DND-41 (cell line): ENCODE measurements around the gene ZFP28.
A peak's percentile ranks its signal among the peaks of the same experiment; 100 is the strongest.

ENCODE experiments used
- ATAC-seq: fragments of 200-7000 bp; cut with Tn5 transposase; 3 replicates; pipeline ENCODE4 v1.9.1; 2021; ENCODE audit warnings: low read depth; ENCODE audit not compliant: insufficient read depth
- DNase-seq: peaks from one replicate; pipeline ENCODE4 v3.0.0-alpha.2; 2020
- H2AFZ ChIP-seq: 2 replicates; pipeline ENCODE4 v1.6.0; 2012; ENCODE audit warnings: low read depth, low read length
- H3K27ac ChIP-seq: 2 replicates; pipeline ENCODE4 v1.5.1; 2012; ENCODE audit warnings: low read length, inconsistent platforms
- H3K27me3 ChIP-seq: fragments of 200-600 bp; sonication (generic); 2 replicates; pipeline ENCODE4 v1.6.0; 2012; ENCODE audit warnings: low read length, mild to moderate bottlenecking, inconsistent platforms; ENCODE audit not compliant: insufficient read depth, poor library complexity
- H3K36me3 ChIP-seq: 2 replicates; pipeline ENCODE4 v1.5.1; 2012; ENCODE audit warnings: low read length, inconsistent platforms; ENCODE audit not compliant: insufficient read depth
- H3K4me1 ChIP-seq: 2 replicates; pipeline ENCODE4 v1.5.1; 2012; ENCODE audit warnings: mild to moderate bottlenecking, low read length; ENCODE audit not compliant: insufficient read depth
- H3K4me2 ChIP-seq: 2 replicates; pipeline ENCODE4 v1.6.0; 2012; ENCODE audit warnings: mild to moderate bottlenecking, moderate library complexity, low read length, inconsistent platforms; ENCODE audit not compliant: insufficient read depth
- H3K4me3 ChIP-seq, 2 experiments: fragments of 200-600 bp in 1 of 2; shearing (Covaris generic) in 1 of 2; 2 replicates each; pipeline ENCODE4 v1.5.1; 2012 to 2016; ENCODE audit warnings: inconsistent platforms in 2 of 2, low read length in 2 of 2, mild to moderate bottlenecking in 2 of 2, low read depth in 1 of 2, moderate library complexity in 1 of 2
- H3K79me2 ChIP-seq: 2 replicates; pipeline ENCODE4 v1.6.0; 2012; ENCODE audit warnings: low read length, inconsistent platforms; ENCODE audit not compliant: insufficient read depth
- H3K9ac ChIP-seq: 2 replicates; pipeline ENCODE4 v1.6.0; 2012; ENCODE audit warnings: low read depth, mild to moderate bottlenecking, inconsistent platforms, low read length, moderate library complexity
- H3K9me3 ChIP-seq: 2 replicates; pipeline ENCODE4 v1.5.1; 2012; ENCODE audit warnings: low read length, moderate library complexity, mild to moderate bottlenecking, inconsistent platforms; ENCODE audit not compliant: insufficient read depth, severe bottlenecking
- H4K20me1 ChIP-seq: 2 replicates; pipeline ENCODE4 v1.6.0; 2012; ENCODE audit warnings: low read length; ENCODE audit not compliant: insufficient read depth
- CTCF ChIP-seq: IDR thresholded peaks from 2 replicates; pipeline ENCODE4 v1.5.1; 2012; ENCODE audit warnings: borderline replicate concordance, low read length, moderate library complexity, mild to moderate bottlenecking; ENCODE audit not compliant: poor library complexity, severe bottlenecking; ENCODE audit errors: extremely low read depth
- EZH2 ChIP-seq: IDR thresholded peaks from 3 replicates; pipeline ENCODE4 v1.6.1; 2012; ENCODE audit warnings: borderline replicate concordance, low read depth, mild to moderate bottlenecking, moderate library complexity, low read length, inconsistent platforms; ENCODE audit not compliant: severe bottlenecking

ZFP28 gene

GRCh38 chr19:56595548-56595899 lies 56.8 kb downstream of the ZFP28 start:
- Histone ChIP-seq H3K9ac (peak overlapping the region; percentile 59), H3K9me3 (peaks cover 3% of the 10 kb centered on the region), H4K20me1 (peaks cover 4% of the 10 kb centered on the region; the same call in 1 of the 2 replicates), H3K27ac (peak overlapping the region; percentile 40), H3K36me3 (peaks cover 16% of the 10 kb centered on the region), H3K4me2 (peak overlapping the region; percentile 68), H2AFZ (peak overlapping the region; percentile 96), H3K4me1 (peaks cover 24% of the 10 kb centered on the region), H3K27me3 (no peaks in the 10 kb centered on the region), H3K4me3 (peak overlapping the region; percentile 23 to 73), H3K79me2 (peaks cover 47% of the 10 kb centered on the region)
- ATAC-seq: peak; percentile 54
- peak; percentile 7 for DNase-seq
- no peak for TF ChIP-seq CTCF
- TF ChIP-seq EZH2: no peak

- Histone ChIP-seq H4K20me1 (peaks cover 4% of the 10 kb centered on the region; the same call in 1 of the 2 replicates), H3K4me3 (peak overlapping the region in 1 of 2 experiments; percentile 73; a peak in 2 of 4 replicates), H3K4me2 (peak overlapping the region; percentile 68), H3K36me3 (peaks cover 27% of the 10 kb centered on the region), H2AFZ (no peak overlapping the region), H3K9me3 (peaks cover 3% of the 10 kb centered on the region), H3K27me3 (no peaks in the 10 kb centered on the region), H3K9ac (0 out of 2 replicates have a peak overlapping the region, but pooled peaks have one; percentile 59), H3K4me1 (peaks cover 24% of the 10 kb centered on the region), H3K79me2 (peaks cover 58% of the 10 kb centered on the region), H3K27ac (no peak overlapping the region)
- ATAC-seq: no peak
- DNase-seq: no peak
- TF ChIP-seq CTCF: no peak
- no peak for TF ChIP-seq EZH2
Observed at GRCh38 chr19:56596676-56597075, 57.9 kb downstream of the ZFP28 start.

DNA sequence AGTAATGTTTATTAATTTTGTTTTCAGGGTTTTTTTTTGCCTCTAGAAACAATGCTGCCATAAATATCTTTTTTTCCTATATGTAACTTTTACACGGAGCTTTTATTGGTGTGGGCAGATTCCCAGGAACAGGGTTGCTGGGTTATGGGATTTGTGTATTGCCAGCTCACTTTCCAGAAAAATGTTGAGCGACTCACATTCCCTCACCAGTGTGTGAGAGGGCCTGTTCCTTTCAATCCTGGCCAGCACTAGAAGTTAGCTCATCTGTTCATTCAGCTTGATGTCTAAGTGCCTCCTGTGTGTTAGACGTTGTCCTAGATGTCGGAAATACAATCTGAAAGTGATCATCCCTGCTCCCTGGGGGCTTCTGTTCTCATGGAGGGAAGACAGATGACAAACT lies 58.9 kb downstream of the ZFP28 start:
- H3K9me3 ChIP-seq: peaks cover 3% of the 10 kb centered on the region
- H3K9ac ChIP-seq: no peak overlapping the region
- H3K4me1 ChIP-seq: peaks cover 24% of the 10 kb centered on the region
- peaks cover 4% of the 10 kb centered on the region; the same call in 1 of the 2 replicates for H4K20me1 ChIP-seq
- H3K36me3 ChIP-seq: peaks cover 37% of the 10 kb centered on the region
- peaks cover 67% of the 10 kb centered on the region for H3K79me2 ChIP-seq
- H3K27ac ChIP-seq: no peak overlapping the region
- TF ChIP-seq EZH2 (no peak), CTCF (no peak)
- no peaks in the 10 kb centered on the region for H3K27me3 ChIP-seq
- ATAC-seq: no peak
- no peak overlapping the region for H2AFZ ChIP-seq
- DNase-seq: no peak
- no peak overlapping the region for H3K4me3 ChIP-seq
- no peak overlapping the region for H3K4me2 ChIP-seq
